Colonic mucosa (tissue), 4 donors: Measurements from ENCODE around the gene CCDC170. TPM values are rescaled to one million over a fixed set of nuclear protein-coding genes. Genes with fewer than 3 reads are reported as not detected.
"Not testable (repeated sequence)": the region's sequence is repeated elsewhere in the genome, so short reads cannot be mapped to it uniquely, and the experiment has no call there.

ENCODE experiments used
- DNase-seq: peaks from one replicate; pipeline ENCODE4 v3.0.0-alpha.2; 2020
- H3K27ac ChIP-seq: fragments of 200-600 bp; one replicate; pipeline ENCODE4 v1.8.0; 2021
- H3K27me3 ChIP-seq: fragments of 200-600 bp; one replicate; pipeline ENCODE4 v1.8.0; 2021
- H3K36me3 ChIP-seq: fragments of 200-600 bp; one replicate; pipeline ENCODE4 v1.8.0; 2021
- H3K4me1 ChIP-seq: fragments of 200-600 bp; one replicate; pipeline ENCODE4 v1.8.0; 2021; ENCODE audit warnings: mild to moderate bottlenecking
- H3K4me3 ChIP-seq: fragments of 200-600 bp; one replicate; pipeline ENCODE4 v1.8.0; 2021
- H3K9ac ChIP-seq, 2 donors: one replicate each; pipeline ENCODE4 v1.7.0; 2013; ENCODE audit warnings: control low read depth in 2 of 2, low read depth in 2 of 2, low read length in 2 of 2
- H3K9me3 ChIP-seq: fragments of 200-600 bp; one replicate; pipeline ENCODE4 v1.8.0; 2021
- CTCF ChIP-seq: fragments of 200-600 bp; IDR thresholded peaks from one replicate; pipeline ENCODE4 v1.8.0; 2022; ENCODE audit warnings: antibody characterized with exemption, mild to moderate bottlenecking
- intact Hi-C: fragments of 100-400 bp; cut with DNase I; formaldehyde crosslinking; loops from one replicate; pipeline ENCODE4 v1.14.1; 2022
- total RNA-seq, 2 donors: library from RNA; stranded (reverse); fragmentation: NEBNext Ultra II Directional in 1 of 2; extraction: Animal tissue kit (Norgen Biotek cat#: 25700) in 1 of 2; gene quantifications; one replicate each; pipeline ENCODE4 v1.2.1, GENCODE V29; 2021
- donor health status: healthy.
- donor health status: DM: no; HTN: no; CAD: no.
- donor health status: DM: no; HTN: no; CAD: no.

CCDC170 gene
- total RNA-seq, 2 donors from 2014 or later, result 0.77 to 0.86 TPM

GRCh38 chr6:151451950-151452749 lies 41.7 kb upstream of the CCDC170 start, which contains the start of gene RMND1:
Gene RMND1 (minus strand): TSS chr6:151452126. CDS start chr6:151445811, 6,315 bp downstream.
- Histone ChIP-seq H3K4me1 (peaks cover 4% of the 10 kb centered on the region), H3K27ac (peak within 1 kb of the TSS; percentile 96), H3K9ac (peak within 1 kb of the TSS; percentile 72 to 89), H3K27me3 (no peaks in the 10 kb centered on the region), H3K4me3 (peak within 1 kb of the TSS; percentile 88), H3K9me3 (no peaks in the 10 kb centered on the region), H3K36me3 (no peaks in the 10 kb centered on the region)
- DNase-seq, result peak; percentile 100
- TF ChIP-seq CTCF, result no peak
- intact Hi-C loops, result loop anchor here (5.0 kb wide), 1 partner anchor 60 kb away; the partner anchor contains the start of gene ZBTB2

GRCh38 chr6:151452750-151453427 lies 40.9 kb upstream of the CCDC170 start:
- H3K27ac ChIP-seq, result peak overlapping the region; percentile 96
- H3K9me3 ChIP-seq, result no peaks in the 10 kb centered on the region
- no peak for TF ChIP-seq CTCF
- no peaks in the 10 kb centered on the region for H3K27me3 ChIP-seq
- peak overlapping the region; percentile 88 for H3K4me3 ChIP-seq
- intact Hi-C loops, result loop anchor here (5.0 kb wide), 1 partner anchor 61 kb away; the partner anchor contains the start of gene ZBTB2
- H3K9ac ChIP-seq, result peak overlapping the region; percentile 72 to 84
- DNase-seq, result peak; percentile 44
- H3K36me3 ChIP-seq, result no peaks in the 10 kb centered on the region
- H3K4me1 ChIP-seq, result peaks cover 4% of the 10 kb centered on the region

- H3K9ac ChIP-seq, H3K27me3 ChIP-seq, intact Hi-C loops, H3K4me1 ChIP-seq, H3K9me3 ChIP-seq, H3K36me3 ChIP-seq, H3K4me3 ChIP-seq, H3K27ac ChIP-seq, DNase-seq: not testable (repeated sequence)
Observed at GRCh38 chr6:151455751-151456398, 37.9 kb upstream of the CCDC170 start.

- intact Hi-C loops, result no loop called here
- no peak for DNase-seq
- Histone ChIP-seq H3K36me3 (no peaks in the 10 kb centered on the region), H3K4me1 (no peaks in the 10 kb centered on the region), H3K27ac (no peak overlapping the region), H3K4me3 (no peak overlapping the region), H3K9me3 (no peaks in the 10 kb centered on the region), H3K27me3 (no peaks in the 10 kb centered on the region), H3K9ac (no peak overlapping the region)
- TF ChIP-seq CTCF, result no peak
Observed at GRCh38 chr6:151461673-151462072, 32.1 kb upstream of the CCDC170 start.

- no peak overlapping the region for H3K4me3 ChIP-seq
- DNase-seq, result no peak
- H3K27ac ChIP-seq, result no peak overlapping the region
- no peaks in the 10 kb centered on the region for H3K4me1 ChIP-seq
- no peaks in the 10 kb centered on the region for H3K27me3 ChIP-seq
- intact Hi-C loops, result no loop called here
- no peak overlapping the region for H3K9ac ChIP-seq
- H3K9me3 ChIP-seq, result no peaks in the 10 kb centered on the region
- no peaks in the 10 kb centered on the region for H3K36me3 ChIP-seq
- TF ChIP-seq CTCF, result no peak
Observed at GRCh38 chr6:151464702-151465101, 29.1 kb upstream of the CCDC170 start.
